C4-2B (cell line): Measurements from ENCODE around the gene EDC3.

Experiments used
- CTCF ChIP-seq: fragments of 450-650 bp; conservative IDR thresholded peaks from 2 replicates; pipeline ENCODE4 v1.5.1; 2017; ENCODE audit warnings: mild to moderate bottlenecking
- ZFX ChIP-seq: fragments of 450-650 bp; IDR thresholded peaks from 2 replicates; pipeline ENCODE4 v1.6.1; 2017

GRCh38 chr15:74695597-74696397 lies at the start of gene EDC3:
- TF ChIP-seq CTCF (no peak), ZFX (peak; percentile 77)
